WTC11 (cell line): ENCODE measurements around the gene BRI3. TPM values are rescaled to one million over a fixed set of nuclear protein-coding genes. Genes with fewer than 3 reads are reported as not detected.

Source experiments
- ATAC-seq: fragments of 200-7000 bp; cut with Tn5 transposase; 2 replicates; pipeline ENCODE4 v1.10.0; 2021; ENCODE audit warnings: mild to moderate bottlenecking, moderate library complexity
- CTCF ChIA-PET: fragments of 300-600 bp; sonication (Branson Sonifier 250); formaldehyde crosslinking; loops from one replicate; lab custom pipeline; 2021; ENCODE audit warnings: antibody characterized with exemption; lab: Charles Lee
- POLR2A ChIA-PET: fragments of 350-600 bp; sonication (Branson Sonifier 250); formaldehyde crosslinking; loops from one replicate; lab custom pipeline; 2021; ENCODE audit warnings: antibody characterized with exemption; lab: Charles Lee
- DNase-seq: peaks from one replicate; pipeline ENCODE4 v3.0.0; 2021; ENCODE audit warnings: low spot score
- H3K27ac Mint-ChIP-seq: 2 replicates; pipeline ENCODE4 v1.8.0; 2021; ENCODE audit warnings: mixed read lengths
- H3K27me3 Mint-ChIP-seq: 2 replicates; pipeline ENCODE4 v1.8.0; 2021; ENCODE audit warnings: low read depth, mild to moderate bottlenecking, moderate library complexity, mixed read lengths
- H3K36me3 Mint-ChIP-seq: 2 replicates; pipeline ENCODE4 v1.8.0; 2021; ENCODE audit warnings: mixed read lengths
- H3K4me1 Mint-ChIP-seq: 2 replicates; pipeline ENCODE4 v1.8.0; 2022; ENCODE audit warnings: mixed read lengths
- H3K4me3 Mint-ChIP-seq: 2 replicates; pipeline ENCODE4 v1.8.0; 2021; ENCODE audit warnings: mild to moderate bottlenecking, moderate library complexity, mixed read lengths
- H3K9me3 Mint-ChIP-seq: 2 replicates; pipeline ENCODE4 v1.8.0; 2021; ENCODE audit warnings: mixed read lengths
- ARID4B ChIP-seq: sonication (generic); formaldehyde crosslinking; IDR thresholded peaks from 2 replicates; pipeline ENCODE4 v1.8.0; 2023; ENCODE audit warnings: missing genetic modification reagents, mild to moderate bottlenecking, borderline replicate concordance
- FOXK1 ChIP-seq: sonication (generic); formaldehyde crosslinking; IDR thresholded peaks from 2 replicates; pipeline ENCODE4 v1.8.0; 2022; ENCODE audit warnings: mild to moderate bottlenecking, moderate library complexity, missing genetic modification reagents
- FOXP1 ChIP-seq: sonication (generic); formaldehyde crosslinking; IDR thresholded peaks from 2 replicates; pipeline ENCODE4 v1.8.0; 2022; ENCODE audit warnings: missing genetic modification reagents, mild to moderate bottlenecking, moderate library complexity, borderline replicate concordance
- FOXP4 ChIP-seq: sonication (generic); formaldehyde crosslinking; IDR thresholded peaks from 2 replicates; pipeline ENCODE4 v1.8.0; 2022; ENCODE audit warnings: mild to moderate bottlenecking, missing genetic modification reagents
- NFE2L1 ChIP-seq: sonication (generic); formaldehyde crosslinking; IDR thresholded peaks from 2 replicates; pipeline ENCODE4 v1.8.1; 2023; ENCODE audit warnings: missing genetic modification reagents
- NR1H2 ChIP-seq: sonication (generic); formaldehyde crosslinking; IDR thresholded peaks from 2 replicates; pipeline ENCODE4 v1.9.0; 2021; ENCODE audit warnings: mild to moderate bottlenecking, moderate library complexity, missing genetic modification reagents
- NR2C2 ChIP-seq: sonication (generic); formaldehyde crosslinking; IDR thresholded peaks from 2 replicates; pipeline ENCODE4 v1.8.0; 2022; ENCODE audit warnings: mild to moderate bottlenecking, missing genetic modification reagents
- PRRX2 ChIP-seq: fragments of 250-450 bp; sonication (Bioruptor Pico); IDR thresholded peaks from 2 replicates; pipeline ENCODE4 v1.8.0; 2021; ENCODE audit warnings: mild to moderate bottlenecking
- SOX15 ChIP-seq: fragments of 250-450 bp; sonication (Bioruptor Pico); IDR thresholded peaks from 2 replicates; pipeline ENCODE4 v1.9.0; 2021; ENCODE audit warnings: mild to moderate bottlenecking
- TEAD4 ChIP-seq: sonication (generic); formaldehyde crosslinking; IDR thresholded peaks from 2 replicates; pipeline ENCODE4 v1.8.0; 2022; ENCODE audit warnings: mild to moderate bottlenecking, missing genetic modification reagents
- USF1 ChIP-seq: sonication (generic); formaldehyde crosslinking; IDR thresholded peaks from 2 replicates; pipeline ENCODE4 v1.8.0; 2022; ENCODE audit warnings: mild to moderate bottlenecking, missing genetic modification reagents
- ZBTB21 ChIP-seq: sonication (generic); formaldehyde crosslinking; IDR thresholded peaks from 2 replicates; pipeline ENCODE4 v1.8.1; 2023; ENCODE audit warnings: mild to moderate bottlenecking, missing genetic modification reagents, borderline replicate concordance
- ZBTB43 ChIP-seq: sonication (generic); formaldehyde crosslinking; IDR thresholded peaks from 2 replicates; pipeline ENCODE4 v1.8.1; 2023; ENCODE audit warnings: mild to moderate bottlenecking, missing genetic modification reagents
- ZNF263 ChIP-seq: sonication (generic); formaldehyde crosslinking; IDR thresholded peaks from 2 replicates; pipeline ENCODE4 v1.8.1; 2022; ENCODE audit warnings: low read depth, mild to moderate bottlenecking, moderate library complexity, missing genetic modification reagents
- ZNF512 ChIP-seq: sonication (generic); formaldehyde crosslinking; IDR thresholded peaks from 2 replicates; pipeline ENCODE4 v1.8.1; 2022; ENCODE audit warnings: missing genetic modification reagents, borderline replicate concordance
- total RNA-seq: library from RNA; stranded (reverse); gene quantifications from 3 replicates; pipeline ENCODE4 v1.2.3, GENCODE V29; 2021

BRI3 gene
- total RNA-seq, 1 experiment from 2014 or later = 112 TPM

GRCh38 chr7:98266840-98267239 is 14.6 kb upstream of the BRI3 start (continued):
- no peak for TF ChIP-seq ZNF512 (CRISPR knock-in tag)
- TF ChIP-seq, all 79 proteins: peak for 0

- no peak for TF ChIP-seq NR2C2 (CRISPR knock-in tag)
- TF ChIP-seq NR1H2 (CRISPR knock-in tag) = no peak
- no peak for TF ChIP-seq USF1 (CRISPR knock-in tag)
- TF ChIP-seq ZNF512 (CRISPR knock-in tag) = no peak
- TF ChIP-seq ARID4B (CRISPR knock-in tag) = no peak
- TF ChIP-seq FOXP4 (CRISPR knock-in tag) = no peak
- TF ChIP-seq FOXK1 (CRISPR knock-in tag) = no peak
- no peak for TF ChIP-seq TEAD4
- TF ChIP-seq ZNF263 (CRISPR knock-in tag) = no peak
- TF ChIP-seq NFE2L1 = no peak
- TF ChIP-seq FOXP1 (CRISPR knock-in tag) = no peak
- no peak for TF ChIP-seq PRRX2 (CRISPR knock-in tag)
- TF ChIP-seq ZBTB43 (CRISPR knock-in tag) = no peak
- TF ChIP-seq SOX15 (CRISPR knock-in tag) = no peak
- no peak for TF ChIP-seq ZBTB21 (CRISPR knock-in tag)
- no peaks in the 10 kb centered on the region for H3K27me3 Mint-ChIP-seq
- no peaks in the 10 kb centered on the region for H3K36me3 Mint-ChIP-seq
- peaks cover 2% of the 10 kb centered on the region; the same call in 1 of the 2 replicates for H3K4me1 Mint-ChIP-seq
- ATAC-seq (no peak), DNase-seq (no peak)
- CTCF ChIA-PET = interaction anchor here (0.6 to 2.9 kb wide), 3 partner anchors 17 to 224 kb away, joined by 3 to 9 read pairs (median 7); no protein-coding TSS in a partner anchor
- POLR2A ChIA-PET = no interaction called here
- no peak overlapping the region for H3K27ac Mint-ChIP-seq
- no peaks in the 10 kb centered on the region; the same call in 1 of the 2 replicates for H3K9me3 Mint-ChIP-seq
- no peak overlapping the region for H3K4me3 Mint-ChIP-seq
Observed at GRCh38 chr7:98267303-98267702, 14.2 kb upstream of the BRI3 start.
